B cell (primary cell): ENCODE data around the gene ATG2A. TPM values are rescaled to one million over a fixed set of nuclear protein-coding genes. Genes with fewer than 3 reads are reported as not detected.
A peak's percentile ranks its signal among the peaks of the same experiment; 100 is the strongest.

Source experiments
- ATAC-seq: fragments of 200-7000 bp; cut with Tn5 transposase; one replicate; pipeline ENCODE4 v1.10.0; 2021; ENCODE audit warnings: low read depth, mild to moderate bottlenecking, moderate number of reproducible peaks, moderate library complexity
- CTCF ChIA-PET: fragments of 350-600 bp; sonication (Branson Sonifier 250); formaldehyde crosslinking; loops from one replicate; lab custom pipeline; 2021; ENCODE audit warnings: antibody characterized with exemption, inconsistent platforms; lab: Charles Lee
- POLR2A ChIA-PET: fragments of 350-600 bp; sonication (Branson Sonifier 250); formaldehyde crosslinking; loops from one replicate; lab custom pipeline; 2021; ENCODE audit warnings: antibody characterized with exemption; lab: Charles Lee
- DNase-seq: peaks from one replicate; pipeline ENCODE4 v3.0.0; 2013
- H2AFZ ChIP-seq: 2 replicates; pipeline ENCODE4 v1.6.1; 2012; ENCODE audit warnings: mild to moderate bottlenecking, low read depth, low read length; ENCODE audit not compliant: insufficient read depth, poor library complexity, severe bottlenecking
- H3K27ac ChIP-seq, 2 donors: 1 replicate in 1 of 2; 2 replicates in 1 of 2; pipeline ENCODE4 v1.5.1; 2012 to 2013; ENCODE audit warnings: low read length in 2 of 2, mild to moderate bottlenecking in 2 of 2, moderate library complexity in 1 of 2
- H3K27me3 ChIP-seq, 4 experiments: fragments of 200-600 bp in 1 of 4; sonication (generic) in 1 of 4; replicated peaks in 1 of 4; 1 replicate in 2 of 4; 2 replicates in 2 of 4; pipeline versions ENCODE4 v1.6.1 to v1.7.0; 2013 to 2016; ENCODE audit warnings: low read length in 3 of 4, mild to moderate bottlenecking in 2 of 4, mixed read lengths in 1 of 4, moderate library complexity in 1 of 4; ENCODE audit not compliant: insufficient read depth in 4 of 4, control insufficient read depth in 3 of 4; ENCODE audit errors: control extremely low read depth in 1 of 4
- H3K36me3 ChIP-seq, 2 experiments: replicated peaks in 1 of 2; 1 replicate in 1 of 2; 2 replicates in 1 of 2; pipeline versions ENCODE4 v1.6.1 to v1.7.1; 2013; ENCODE audit warnings: low read length in 1 of 2; ENCODE audit not compliant: insufficient read depth in 2 of 2, control insufficient read depth in 1 of 2; ENCODE audit errors: control extremely low read depth in 1 of 2, extremely low read depth in 1 of 2
- H3K4me1 ChIP-seq, 2 donors: fragments of 200-600 bp in 1 of 2; sonication (generic) in 1 of 2; 1 replicate in 1 of 2; 2 replicates in 1 of 2; pipeline versions ENCODE4 v1.5.1 to v1.6.1; 2013 to 2017; ENCODE audit warnings: low read length in 2 of 2; ENCODE audit not compliant: control insufficient read depth in 2 of 2, insufficient read depth in 2 of 2
- H3K4me2 ChIP-seq: replicated peaks from 2 replicates; pipeline ENCODE3; 2012; ENCODE audit warnings: mild to moderate bottlenecking, low read depth, low read length; ENCODE audit not compliant: poor library complexity, severe bottlenecking
- H3K4me3 ChIP-seq, 5 experiments: fragments of 200-600 bp in 1 of 5; sonication (generic) in 1 of 5; 1 replicate in 3 of 5; 2 replicates in 2 of 5; pipeline versions ENCODE4 v1.5.1 to v1.7.0; 2011 to 2016; ENCODE audit warnings: low read length in 4 of 5, mild to moderate bottlenecking in 4 of 5, low read depth in 2 of 5, control low read depth in 1 of 5, moderate library complexity in 1 of 5; ENCODE audit not compliant: insufficient read depth in 1 of 5; ENCODE audit errors: control extremely low read depth in 1 of 5, extremely low read depth in 1 of 5
- H3K79me2 ChIP-seq: fragments of 200-600 bp; sonication (generic); one replicate; pipeline ENCODE4 v1.6.0; 2016; ENCODE audit warnings: low read length; ENCODE audit not compliant: control insufficient read depth, insufficient read depth
- H3K9ac ChIP-seq: fragments of 200-600 bp; sonication (generic); 2 replicates; pipeline ENCODE4 v1.6.1; 2017; ENCODE audit warnings: mild to moderate bottlenecking, low read length, moderate library complexity
- H3K9me3 ChIP-seq, 3 donors: one replicate each; pipeline versions ENCODE4 v1.6.1 to v1.7.1; 2013; ENCODE audit warnings: low read length in 2 of 3; ENCODE audit not compliant: control insufficient read depth in 2 of 3, insufficient read depth in 1 of 3; ENCODE audit errors: control extremely low read depth in 1 of 3
- H4K20me1 ChIP-seq: 2 replicates; pipeline ENCODE4 v1.6.0; 2012; ENCODE audit warnings: mild to moderate bottlenecking, low read length; ENCODE audit not compliant: insufficient read depth, control insufficient read depth, poor library complexity, severe bottlenecking
- H3K27ac Mint-ChIP-seq: one replicate; pipeline ENCODE4 v1.8.0; 2021; ENCODE audit warnings: mixed read lengths
- H3K27me3 Mint-ChIP-seq: one replicate; pipeline ENCODE4 v1.8.0; 2021; ENCODE audit warnings: mixed read lengths
- H3K4me1 Mint-ChIP-seq: one replicate; pipeline ENCODE4 v1.8.0; 2021; ENCODE audit warnings: mixed read lengths
- H3K4me3 Mint-ChIP-seq: one replicate; pipeline ENCODE4 v1.8.0; 2021; ENCODE audit warnings: mixed read lengths
- H3K9me3 Mint-ChIP-seq: one replicate; pipeline ENCODE4 v1.8.0; 2022; ENCODE audit warnings: mixed read lengths; ENCODE audit not compliant: insufficient read depth
- CTCF ChIP-seq: fragments of 200-600 bp; IDR thresholded peaks from one replicate; pipeline ENCODE4 v1.8.0; 2022; ENCODE audit warnings: antibody characterized with exemption, mild to moderate bottlenecking
- EZH2 ChIP-seq: IDR thresholded peaks from 2 replicates; pipeline ENCODE4 v1.6.1; 2012; ENCODE audit warnings: borderline replicate concordance, low read depth, mild to moderate bottlenecking, moderate library complexity, low read length; ENCODE audit not compliant: insufficient read depth, poor library complexity, severe bottlenecking
- WGBS: methylation state at CpG from one replicate; pipeline ENCODE4 v1.1.5; 2013; ENCODE audit warnings: missing lambda C conversion rate; ENCODE audit not compliant: insufficient coverage; 5-methylcytosine and 5-hydroxymethylcytosine counted together
- intact Hi-C: fragments of 100-400 bp; cut with micrococcal nuclease; formaldehyde crosslinking; loops from one replicate; pipeline ENCODE4 v1.10.0; 2022
- polyA plus RNA-seq: library from polyadenylated mRNA; depleted of rRNA; stranded (reverse); fragments of >200 nt; gene quantifications from 2 replicates; pipeline ENCODE4 v1.2.3, GENCODE V29; 2012
- total RNA-seq, 2 donors: library from RNA; stranded (reverse); fragments of 120-200 nt in 1 of 2; gene quantifications; 1 replicate in 1 of 2; 2 replicates in 1 of 2; pipeline versions ENCODE4 v1.2.3 to v1.2.4, GENCODE V29; 2013 to 2022

The ATG2A gene
- total and polyA plus RNA-seq, 2 donors (not counting 1 experiment from before 2014, with no cell fraction given) = 24.3 to 38.6 TPM

- Histone ChIP-seq H3K27ac (peak overlapping the region; percentile 90 to 100), H2AFZ (no peak overlapping the region), H3K36me3 (peaks cover 0 to 50% of the 10 kb centered on the region in 2 experiments), H3K4me2 (peak overlapping the region; percentile 76), H3K27me3 (no peaks in the 10 kb centered on the region), H3K9ac (peak overlapping the region; percentile 42), H3K4me3 (peak overlapping the region in 2 of 5 experiments; percentile 10 to 30), H3K9me3 (no peaks in the 10 kb centered on the region), H3K79me2 (peaks cover 71% of the 10 kb centered on the region), H3K4me1 (peaks cover 95 to 100% of the 10 kb centered on the region in 2 donors), H4K20me1 (peaks cover 13% of the 10 kb centered on the region)
- intact Hi-C loops = no loop called here
- H3K4me3 Mint-ChIP-seq = peak overlapping the region; percentile 79
- H3K27me3 Mint-ChIP-seq = no peaks in the 10 kb centered on the region
- ATAC-seq (no peak), DNase-seq (peak; percentile 78)
- H3K27ac Mint-ChIP-seq = peak overlapping the region; percentile 95
- 14% methylated on average over 26 of the region's 27 CpGs for WGBS
- H3K4me1 Mint-ChIP-seq = peaks cover 88% of the 10 kb centered on the region
- TF ChIP-seq CTCF (no peak), EZH2 (no peak)
- no peaks in the 10 kb centered on the region for H3K9me3 Mint-ChIP-seq
- CTCF ChIA-PET = interaction anchor here (2.1 to 29.2 kb wide), 3 partner anchors 9 to 33 kb away, joined by 7 to 1254 read pairs (median 343); partner anchors contain the start of genes CDC42BPG and EHD1
- POLR2A ChIA-PET = interaction anchor here (0.7 to 8.7 kb wide), 3 partner anchors 12 to 34 kb away, joined by 3 to 158 read pairs (median 150); partner anchors contain the start of gene EHD1
Observed at GRCh38 chr11:64853709-64854108, 63.3 kb downstream of the ATG2A start.

GRCh38 chr11:64852804-64853509, 64.1 kb downstream of the ATG2A start:
- H3K9me3 Mint-ChIP-seq = no peaks in the 10 kb centered on the region
- intact Hi-C loops = no loop called here
- H3K27ac ChIP-seq = peak overlapping the region; percentile 90 to 100
- H2AFZ ChIP-seq = no peak overlapping the region
- H3K9ac ChIP-seq = peak overlapping the region; percentile 57
- H3K4me3 Mint-ChIP-seq = peak overlapping the region; percentile 79
- H3K9me3 ChIP-seq = no peaks in the 10 kb centered on the region
- no peaks in the 10 kb centered on the region for H3K27me3 ChIP-seq
- peaks cover 95 to 100% of the 10 kb centered on the region in 2 donors for H3K4me1 ChIP-seq
- no peaks in the 10 kb centered on the region for H3K27me3 Mint-ChIP-seq
- peak overlapping the region in 2 of 5 experiments; percentile 10 to 30 for H3K4me3 ChIP-seq
- H3K36me3 ChIP-seq = peaks cover 0 to 45% of the 10 kb centered on the region in 2 experiments
- DNase-seq (peak; percentile 75), ATAC-seq (no peak)
- TF ChIP-seq EZH2 (no peak), CTCF (no peak)
- H3K4me2 ChIP-seq = peak overlapping the region; percentile 76
- peak overlapping the region; percentile 95 for H3K27ac Mint-ChIP-seq
- ChIA-PET POLR2A (interaction anchor here (0.7 to 8.7 kb wide), 4 partner anchors 13 to 43 kb away, joined by 3 to 158 read pairs (median 82); partner anchors contain the start of genes EHD1 and MEN1), CTCF (interaction anchor here (2.1 to 29.2 kb wide), 3 partner anchors 9 to 33 kb away, joined by 7 to 1254 read pairs (median 343); partner anchors contain the start of genes CDC42BPG and EHD1)
- 74% methylated on average over 11 of the region's 24 CpGs for WGBS
- peaks cover 90% of the 10 kb centered on the region for H3K4me1 Mint-ChIP-seq
- peaks cover 63% of the 10 kb centered on the region for H3K79me2 ChIP-seq
- H4K20me1 ChIP-seq = peaks cover 13% of the 10 kb centered on the region
